Measurements from ENCODE around the gene SGCA. TPM values are rescaled to one million over a fixed set of nuclear protein-coding genes. Genes with fewer than 3 reads are reported as not detected.

The SGCA gene
- total RNA-seq, 1 experiment from 2014 or later, result 0.24 TPM

- Mint-ChIP-seq H3K4me3 (no peak overlapping the region), H3K36me3 (ENCODE audit: insufficient read depth in 1 of 3, low read depth in 3 of 3) (peaks cover 16 to 46% (median 37%) of the 10 kb centered on the region in 3 experiments; a peak in 6 of 7 replicates), H3K4me1 (peaks cover 23 to 44% of the 10 kb centered on the region in 2 experiments), H3K27me3 (ENCODE audit: low read depth) (peaks cover 13% of the 10 kb centered on the region), H3K9me3 (no peaks in the 10 kb centered on the region), H3K27ac (no peak overlapping the region)
- Histone ChIP-seq H4K5ac (ENCODE audit: insufficient read length, low read depth, low read length) (no peak overlapping the region), H3K56ac (ENCODE audit: insufficient read length, low read depth, low read length) (no peak overlapping the region), H3K4me2 (ENCODE audit: insufficient read depth, insufficient read length, low read length) (no peak overlapping the region), H2AFZ (ENCODE audit: low read length) (no peak overlapping the region), H3K18ac (ENCODE audit: insufficient read length, low read depth, low read length) (no peak overlapping the region), H2BK12ac (ENCODE audit: insufficient read length, low read depth, low read length) (no peak overlapping the region), H3K9ac (ENCODE audit: extremely low read depth, insufficient read length, low read length) (no peak overlapping the region), H3K79me1 (ENCODE audit: insufficient read depth, low read depth, low read length, poor library complexity, severe bottlenecking) (no peaks in the 10 kb centered on the region), H3K27ac (ENCODE audit: insufficient read length, low read depth, low read length) (no peak overlapping the region), H2AK5ac (ENCODE audit: insufficient read length, low read length) (no peak overlapping the region), H2BK5ac (ENCODE audit: insufficient read length, low read length) (no peak overlapping the region), H3K14ac (ENCODE audit: insufficient read depth, low read length) (no peak overlapping the region), H3K4me1 (ENCODE audit: insufficient read depth, low read length) (no peaks in the 10 kb centered on the region; the same call in 1 of the 2 replicates), H3K23me2 (ENCODE audit: insufficient read length, low read depth, low read length, poor library complexity, severe bottlenecking) (peaks cover 15% of the 10 kb centered on the region), H3K9me3 (ENCODE audit: control insufficient read depth, low read depth, low read length) (no peaks in the 10 kb centered on the region), H2BK120ac (ENCODE audit: low read depth, low read length, poor library complexity, severe bottlenecking) (no peak overlapping the region), H3K23ac (ENCODE audit: insufficient read length, low read depth, low read length) (no peak overlapping the region), H4K8ac (replicated peaks; ENCODE audit: insufficient read length, low read depth, low read length) (no peak overlapping the region), H3K4ac (ENCODE audit: low read depth, low read length) (no peak overlapping the region), H3T11ph (ENCODE audit: low read length) (no peak overlapping the region), H2BK20ac (ENCODE audit: low read depth, low read length, poor library complexity, severe bottlenecking) (no peak overlapping the region), H2BK15ac (ENCODE audit: low read depth, low read length) (no peak overlapping the region), H3K79me2 (ENCODE audit: insufficient read depth, low read length) (no peaks in the 10 kb centered on the region), H4K20me1 (ENCODE audit: control insufficient read depth, insufficient read depth, insufficient read length) (no peaks in the 10 kb centered on the region), H3K27me3 (ENCODE audit: insufficient read depth, low read length) (no peaks in the 10 kb centered on the region; the same call in 1 of the 2 replicates), H4K91ac (ENCODE audit: insufficient read length, low read depth, low read length) (no peak overlapping the region)
- TF ChIP-seq CTCF (conservative IDR thresholded peaks at IDR 0.05), result no peak
- DNase-seq, result no peak
- no CpG with 5 or more reads among the region's 11 CpGs for WGBS (ENCODE audit: extremely low coverage, insufficient read length, low lambda C conversion rate)
These were observed 20.1 kb upstream of the SGCA start for GRCh38 chr17:50145532-50146229.

All from H9 (cell line).